Measurements from ENCODE around the gene MED27. TPM values are rescaled to one million over a fixed set of nuclear protein-coding genes. Genes with fewer than 3 reads are reported as not detected.
A peak's percentile ranks its signal among the peaks of the same experiment; 100 is the strongest.

Gene MED27
- total RNA-seq, 1 donor from 2014 or later: 45.0 TPM

DNA sequence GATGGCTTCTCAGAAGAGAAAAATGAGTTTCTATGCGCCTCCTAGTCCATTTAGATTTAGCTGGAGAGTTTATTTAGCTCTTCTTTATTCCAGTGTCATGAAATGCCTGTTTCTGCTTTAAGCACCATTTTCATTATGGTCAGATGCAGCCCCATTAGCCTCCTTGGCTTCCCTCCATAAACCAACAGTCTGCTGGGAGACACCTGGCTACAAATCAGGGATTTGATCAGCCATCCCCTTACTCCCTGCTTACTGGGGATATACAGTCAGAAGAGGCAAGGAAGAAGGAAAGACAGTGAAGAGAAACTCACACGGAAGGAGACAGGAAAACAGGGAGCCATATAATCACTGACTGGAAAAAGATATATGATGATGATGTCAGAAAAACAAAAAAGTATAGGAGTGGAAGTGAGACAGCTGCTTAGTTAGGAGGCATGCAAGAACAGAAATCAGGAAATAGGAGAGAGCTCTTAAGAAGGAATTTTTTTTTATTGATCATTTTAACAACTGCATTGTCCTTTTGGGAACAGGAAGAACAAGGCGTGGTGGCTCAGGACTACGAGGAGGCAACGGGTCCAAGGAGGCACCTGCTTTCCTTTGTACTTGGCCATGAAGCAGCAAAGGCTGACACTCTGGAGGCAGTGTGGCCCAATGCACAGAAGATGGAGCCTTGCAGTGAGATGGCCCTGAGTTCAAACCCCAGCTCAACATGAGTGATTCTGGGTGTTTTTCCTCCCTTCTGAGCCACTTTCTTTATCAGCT, 56.1 kb downstream of the MED27 start:
- Mint-ChIP-seq H3K27me3 (ENCODE audit: unreplicated experiment) (no peaks in the 10 kb centered on the region), H3K27ac (ENCODE audit: unreplicated experiment) (peak overlapping the region; percentile 62), H3K4me3 (ENCODE audit: unreplicated experiment) (no peak overlapping the region), H3K9me3 (ENCODE audit: unreplicated experiment) (peaks cover 10% of the 10 kb centered on the region), H3K4me1 (ENCODE audit: low read depth, unreplicated experiment) (peaks cover 47% of the 10 kb centered on the region), H3K36me3 (ENCODE audit: unreplicated experiment) (no peaks in the 10 kb centered on the region)
- no peak for DNase-seq
- no peak for TF ChIP-seq CTCF (IDR thresholded peaks at IDR 0.05; ENCODE audit: partially characterized antibody, unreplicated experiment)

GRCh38 chr9:132020820-132021510, 58.7 kb downstream of the MED27 start:
- Mint-ChIP-seq H3K4me3 (ENCODE audit: unreplicated experiment) (no peak overlapping the region), H3K4me1 (ENCODE audit: low read depth, unreplicated experiment) (peaks cover 60% of the 10 kb centered on the region), H3K9me3 (ENCODE audit: unreplicated experiment) (peaks cover 8% of the 10 kb centered on the region), H3K27me3 (ENCODE audit: unreplicated experiment) (no peaks in the 10 kb centered on the region), H3K36me3 (ENCODE audit: unreplicated experiment) (no peaks in the 10 kb centered on the region), H3K27ac (ENCODE audit: unreplicated experiment) (no peak overlapping the region)
- DNase-seq: no peak
- no peak for TF ChIP-seq CTCF (IDR thresholded peaks at IDR 0.05; ENCODE audit: partially characterized antibody, unreplicated experiment)

GRCh38 chr9:132020272-132020671, 59.4 kb downstream of the MED27 start:
- Mint-ChIP-seq H3K36me3 (ENCODE audit: unreplicated experiment) (no peaks in the 10 kb centered on the region), H3K27ac (ENCODE audit: unreplicated experiment) (no peak overlapping the region), H3K4me1 (ENCODE audit: low read depth, unreplicated experiment) (peaks cover 64% of the 10 kb centered on the region), H3K27me3 (ENCODE audit: unreplicated experiment) (no peaks in the 10 kb centered on the region), H3K9me3 (ENCODE audit: unreplicated experiment) (peaks cover 8% of the 10 kb centered on the region), H3K4me3 (ENCODE audit: unreplicated experiment) (no peak overlapping the region)
- TF ChIP-seq CTCF (IDR thresholded peaks at IDR 0.05; ENCODE audit: partially characterized antibody, unreplicated experiment): no peak
- DNase-seq: no peak

DNA sequence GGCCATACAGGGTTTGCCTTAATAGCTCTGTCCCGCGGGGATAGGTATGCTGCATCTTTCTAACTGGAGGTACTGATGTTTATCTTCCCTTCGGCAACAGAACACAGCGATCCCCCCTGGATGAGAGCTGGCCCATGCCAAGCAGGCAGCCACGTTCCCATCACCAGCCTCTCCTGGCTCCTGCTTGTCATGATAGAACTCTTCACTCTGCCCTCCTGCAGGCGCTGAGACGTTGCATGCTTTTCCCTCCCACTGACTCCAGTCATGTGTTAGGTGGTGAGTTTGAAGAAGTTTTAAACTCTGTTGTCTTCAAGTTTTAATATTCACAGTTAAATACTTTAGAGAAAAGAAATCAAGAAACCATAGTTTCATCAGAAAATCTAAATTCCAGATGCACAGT, 60.0 kb downstream of the MED27 start:
- no peak for DNase-seq
- H3K4me3 Mint-ChIP-seq (ENCODE audit: unreplicated experiment): no peak overlapping the region
- H3K27ac Mint-ChIP-seq (ENCODE audit: unreplicated experiment): no peak overlapping the region
- no peak for TF ChIP-seq CTCF (IDR thresholded peaks at IDR 0.05; ENCODE audit: partially characterized antibody, unreplicated experiment)
- H3K36me3 Mint-ChIP-seq (ENCODE audit: unreplicated experiment): no peaks in the 10 kb centered on the region
- peaks cover 62% of the 10 kb centered on the region for H3K4me1 Mint-ChIP-seq (ENCODE audit: low read depth, unreplicated experiment)
- no peaks in the 10 kb centered on the region for H3K27me3 Mint-ChIP-seq (ENCODE audit: unreplicated experiment)
- peaks cover 8% of the 10 kb centered on the region for H3K9me3 Mint-ChIP-seq (ENCODE audit: unreplicated experiment)

- peak overlapping the region; percentile 6 for H3K27ac Mint-ChIP-seq (ENCODE audit: unreplicated experiment)
- TF ChIP-seq CTCF (IDR thresholded peaks at IDR 0.05; ENCODE audit: partially characterized antibody, unreplicated experiment): no peak
- no peaks in the 10 kb centered on the region for H3K27me3 Mint-ChIP-seq (ENCODE audit: unreplicated experiment)
- H3K9me3 Mint-ChIP-seq (ENCODE audit: unreplicated experiment): peaks cover 8% of the 10 kb centered on the region
- no peaks in the 10 kb centered on the region for H3K36me3 Mint-ChIP-seq (ENCODE audit: unreplicated experiment)
- H3K4me3 Mint-ChIP-seq (ENCODE audit: unreplicated experiment): no peak overlapping the region
- peaks cover 63% of the 10 kb centered on the region for H3K4me1 Mint-ChIP-seq (ENCODE audit: low read depth, unreplicated experiment)
- no peak for DNase-seq
These were observed 60.7 kb downstream of the MED27 start for GRCh38 chr9:132018957-132019405.

Data from glutamatergic neuron (in vitro differentiated cells).